ENCODE results near the gene AEBP2. TPM values are rescaled to one million over a fixed set of nuclear protein-coding genes. Genes with fewer than 3 reads are reported as not detected.
"Not testable (repeated sequence)": the region's sequence is repeated elsewhere in the genome, so short reads cannot be mapped to it uniquely, and the experiment has no call there.

AEBP2 gene
- total and polyA plus RNA-seq, 3 experiments from 2014 or later: 14.8 to 77.0 (median 73.6) TPM

GRCh38 chr12:19544353-19544752, 105.1 kb downstream of the AEBP2 start:
- no peak overlapping the region for H3K27ac ChIP-seq (ENCODE audit: low read depth, low read length)
- H3K9me3 Mint-ChIP-seq: no peaks in the 10 kb centered on the region
- no peaks in the 10 kb centered on the region for H3K9me3 ChIP-seq (ENCODE audit: low read length)
- H3K4me1 ChIP-seq (ENCODE audit: insufficient read depth, low read length): no peaks in the 10 kb centered on the region
- H3K4me3 ChIP-seq (ENCODE audit: low read length): no peak overlapping the region
- peaks cover 0 to 6% (median 5%) of the 10 kb centered on the region in 3 donors for H3K4me1 Mint-ChIP-seq
- H3K27ac Mint-ChIP-seq: no peak overlapping the region
- H3K27me3 ChIP-seq (ENCODE audit: insufficient read depth, low read length, poor library complexity, severe bottlenecking): no peaks in the 10 kb centered on the region
- H3K36me3 ChIP-seq (ENCODE audit: insufficient read depth, low read length): no peaks in the 10 kb centered on the region
- no peaks in the 10 kb centered on the region for H3K27me3 Mint-ChIP-seq
- no peak overlapping the region for H3K4me3 Mint-ChIP-seq
- peaks cover 18 to 36% (median 18%) of the 10 kb centered on the region in 3 donors for H3K36me3 Mint-ChIP-seq
- DNase-seq: no peak
- POLR2A ChIA-PET: no interaction called here
- CTCF ChIA-PET: no interaction called here

- POLR2A ChIA-PET: no interaction called here
- CTCF ChIA-PET: no interaction called here
- H3K4me1 Mint-ChIP-seq: peaks cover 0 to 6% (median 5%) of the 10 kb centered on the region in 3 donors
Measured at GRCh38 chr12:19545301-19545700, 106.0 kb downstream of the AEBP2 start.

DNA sequence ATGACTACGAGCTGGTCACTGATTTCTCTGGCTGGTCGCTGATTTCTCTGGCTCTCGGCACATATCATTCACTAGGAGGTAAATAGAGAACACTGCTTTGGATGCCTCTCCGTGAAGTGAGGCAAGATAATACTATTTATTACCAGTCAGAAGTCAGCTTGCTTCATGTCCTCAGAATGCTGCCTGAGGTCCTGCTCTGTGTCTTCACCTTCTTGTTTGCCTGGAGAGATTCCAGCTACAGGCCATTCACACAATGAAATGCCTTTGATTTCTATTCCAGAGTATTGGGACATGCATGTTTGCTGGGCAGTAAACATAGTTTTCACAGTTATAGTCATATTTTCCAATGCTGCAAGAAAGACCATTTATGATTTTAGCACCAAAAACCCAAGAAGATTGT, 106.7 kb downstream of the AEBP2 start:
- no peaks in the 10 kb centered on the region for H3K4me1 ChIP-seq (ENCODE audit: insufficient read depth, low read length)
- Mint-ChIP-seq H3K36me3 (peaks cover 18 to 26% (median 19%) of the 10 kb centered on the region in 3 donors), H3K4me3 (no peak overlapping the region), H3K4me1 (peaks cover 0 to 7% (median 5%) of the 10 kb centered on the region in 3 donors), H3K27ac (no peak overlapping the region), H3K9me3 (no peaks in the 10 kb centered on the region), H3K27me3 (no peaks in the 10 kb centered on the region)
- H3K36me3 ChIP-seq (ENCODE audit: insufficient read depth, low read length): no peaks in the 10 kb centered on the region
- no peaks in the 10 kb centered on the region for H3K27me3 ChIP-seq (ENCODE audit: insufficient read depth, low read length, poor library complexity, severe bottlenecking)
- H3K27ac ChIP-seq (ENCODE audit: low read depth, low read length): no peak overlapping the region
- H3K4me3 ChIP-seq (ENCODE audit: low read length): no peak overlapping the region
- ChIA-PET POLR2A (no interaction called here), CTCF (no interaction called here)
- H3K9me3 ChIP-seq (ENCODE audit: low read length): no peaks in the 10 kb centered on the region
- no peak for DNase-seq

More at GRCh38 chr12:19545301-19545700, 106.0 kb downstream of the AEBP2 start:
- H3K36me3 Mint-ChIP-seq: peaks cover 18 to 31% (median 18%) of the 10 kb centered on the region in 3 donors
- no peak overlapping the region for H3K27ac Mint-ChIP-seq
- H3K27ac ChIP-seq (ENCODE audit: low read depth, low read length): no peak overlapping the region
- DNase-seq: no peak
- no peaks in the 10 kb centered on the region for H3K27me3 ChIP-seq (ENCODE audit: insufficient read depth, low read length, poor library complexity, severe bottlenecking)
- H3K4me3 ChIP-seq (ENCODE audit: low read length): no peak overlapping the region
- H3K4me3 Mint-ChIP-seq: no peak overlapping the region
- H3K36me3 ChIP-seq (ENCODE audit: insufficient read depth, low read length): no peaks in the 10 kb centered on the region
- H3K27me3 Mint-ChIP-seq: no peaks in the 10 kb centered on the region
- H3K4me1 ChIP-seq (ENCODE audit: insufficient read depth, low read length): no peaks in the 10 kb centered on the region
- H3K9me3 Mint-ChIP-seq: no peaks in the 10 kb centered on the region
- H3K9me3 ChIP-seq (ENCODE audit: low read length): no peaks in the 10 kb centered on the region

DNA sequence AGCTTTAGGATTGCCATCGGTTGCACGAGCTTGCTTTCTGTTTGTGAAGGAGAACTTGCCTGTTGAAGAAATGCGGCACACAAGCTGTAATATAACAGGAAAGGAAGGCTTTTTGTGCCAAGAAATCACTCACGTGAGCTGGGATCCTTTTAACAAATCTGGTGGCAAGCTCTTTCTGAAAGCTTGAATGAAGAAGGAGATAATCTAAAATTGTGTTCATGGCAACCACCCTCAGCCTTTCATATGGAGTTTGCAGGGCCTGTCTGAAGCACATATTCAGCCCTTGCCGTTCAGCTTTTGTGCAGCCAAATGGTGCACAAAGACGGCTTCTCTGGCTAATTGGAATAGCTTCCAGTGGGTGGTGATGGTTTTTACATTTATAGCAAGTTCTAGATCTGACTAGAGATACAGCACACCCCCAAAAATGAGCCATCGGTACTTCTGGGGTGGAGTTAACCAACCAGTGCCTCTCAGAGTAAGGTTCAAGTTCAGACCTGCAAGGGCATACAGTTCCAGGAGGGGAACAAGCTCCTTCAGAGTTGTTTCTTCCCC, 107.4 kb downstream of the AEBP2 start:
- Mint-ChIP-seq H3K4me1 (peaks cover 0 to 11% (median 6%) of the 10 kb centered on the region in 3 donors), H3K9me3 (no peaks in the 10 kb centered on the region), H3K36me3 (peaks cover 16 to 19% (median 17%) of the 10 kb centered on the region in 3 donors), H3K4me3 (no peak overlapping the region), H3K27me3 (no peaks in the 10 kb centered on the region), H3K27ac (peak overlapping the region in 2 of 8 donors; percentile 44 to 70)
- ChIA-PET POLR2A (no interaction called here), CTCF (interaction anchor here (0.8 kb wide), 1 partner anchor 13 kb away, joined by 3 read pairs; no protein-coding TSS in a partner anchor)
- no peaks in the 10 kb centered on the region for H3K4me1 ChIP-seq (ENCODE audit: insufficient read depth, low read length)
- no peaks in the 10 kb centered on the region for H3K27me3 ChIP-seq (ENCODE audit: insufficient read depth, low read length, poor library complexity, severe bottlenecking)
- H3K36me3 ChIP-seq (ENCODE audit: insufficient read depth, low read length): no peaks in the 10 kb centered on the region
- H3K27ac ChIP-seq (ENCODE audit: low read depth, low read length): no peak overlapping the region
- H3K4me3 ChIP-seq (ENCODE audit: low read length): no peak overlapping the region
- H3K9me3 ChIP-seq (ENCODE audit: low read length): no peaks in the 10 kb centered on the region
- DNase-seq: no peak

GRCh38 chr12:19547271-19547671, 108.0 kb downstream of the AEBP2 start:
- no peaks in the 10 kb centered on the region for H3K36me3 ChIP-seq (ENCODE audit: insufficient read depth, low read length)
- Mint-ChIP-seq H3K36me3 (peaks cover 14 to 16% (median 16%) of the 10 kb centered on the region in 3 donors), H3K4me3 (no peak overlapping the region), H3K9me3 (no peaks in the 10 kb centered on the region), H3K27me3 (no peaks in the 10 kb centered on the region), H3K27ac (peak overlapping the region in 2 of 8 donors; percentile 52 to 70), H3K4me1 (peaks cover 5 to 14% (median 11%) of the 10 kb centered on the region in 3 donors)
- no peak for DNase-seq
- no peak overlapping the region for H3K27ac ChIP-seq (ENCODE audit: low read depth, low read length)
- H3K4me3 ChIP-seq (ENCODE audit: low read length): no peak overlapping the region
- H3K4me1 ChIP-seq (ENCODE audit: insufficient read depth, low read length): no peaks in the 10 kb centered on the region
- ChIA-PET POLR2A (no interaction called here), CTCF (interaction anchor here (0.8 kb wide), 1 partner anchor 13 kb away, joined by 3 read pairs; no protein-coding TSS in a partner anchor)
- no peaks in the 10 kb centered on the region for H3K27me3 ChIP-seq (ENCODE audit: insufficient read depth, low read length, poor library complexity, severe bottlenecking)
- no peaks in the 10 kb centered on the region for H3K9me3 ChIP-seq (ENCODE audit: low read length)

DNA sequence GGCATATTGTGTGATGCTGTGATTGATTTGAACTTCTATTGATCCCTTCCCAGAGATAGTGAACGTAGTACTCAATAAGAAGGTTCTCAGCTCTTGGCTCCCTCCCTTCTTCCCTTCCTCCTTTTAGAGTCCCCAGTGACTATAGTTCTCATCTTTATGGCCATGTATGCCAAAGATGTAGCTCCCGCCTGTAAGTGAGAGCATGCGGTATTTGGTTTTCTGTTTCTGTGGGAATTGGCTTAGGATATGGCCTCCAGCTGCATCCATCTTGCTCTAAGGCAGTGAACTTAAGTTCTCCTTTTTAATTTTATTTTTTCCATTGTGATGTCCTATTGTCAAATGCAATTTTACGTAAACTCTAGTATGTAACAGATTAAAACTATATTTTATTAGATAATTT, 109.5 kb downstream of the AEBP2 start:
- H3K4me1 ChIP-seq (ENCODE audit: insufficient read depth, low read length): no peaks in the 10 kb centered on the region
- no peaks in the 10 kb centered on the region for H3K9me3 ChIP-seq (ENCODE audit: low read length)
- Mint-ChIP-seq H3K27me3 (no peaks in the 10 kb centered on the region), H3K27ac (no peak overlapping the region), H3K36me3 (peaks cover 9 to 17% (median 12%) of the 10 kb centered on the region in 3 donors), H3K4me3 (no peak overlapping the region), H3K4me1 (peaks cover 20 to 25% (median 20%) of the 10 kb centered on the region in 3 donors), H3K9me3 (no peaks in the 10 kb centered on the region)
- no peaks in the 10 kb centered on the region for H3K27me3 ChIP-seq (ENCODE audit: insufficient read depth, low read length, poor library complexity, severe bottlenecking)
- no peak overlapping the region for H3K4me3 ChIP-seq (ENCODE audit: low read length)
- H3K36me3 ChIP-seq (ENCODE audit: insufficient read depth, low read length): no peaks in the 10 kb centered on the region
- H3K27ac ChIP-seq (ENCODE audit: low read depth, low read length): no peak overlapping the region
- POLR2A ChIA-PET: interaction anchor here (0.6 kb wide), 1 partner anchor 139 kb away, joined by 3 read pairs; no protein-coding TSS in a partner anchor
- DNase-seq: no peak
- CTCF ChIA-PET: no interaction called here

GRCh38 chr12:19550626-19551025, 111.3 kb downstream of the AEBP2 start:
- H3K9me3 Mint-ChIP-seq: no peaks in the 10 kb centered on the region
- H3K27ac Mint-ChIP-seq: no peak overlapping the region
- Histone ChIP-seq H3K4me3 (ENCODE audit: low read length) (no peak overlapping the region), H3K4me1 (ENCODE audit: insufficient read depth, low read length) (no peaks in the 10 kb centered on the region), H3K9me3 (ENCODE audit: low read length) (no peaks in the 10 kb centered on the region), H3K27ac (ENCODE audit: low read depth, low read length) (no peak overlapping the region), H3K27me3 (ENCODE audit: insufficient read depth, low read length, poor library complexity, severe bottlenecking) (no peaks in the 10 kb centered on the region), H3K36me3 (ENCODE audit: insufficient read depth, low read length) (no peaks in the 10 kb centered on the region)
- H3K27me3 Mint-ChIP-seq: no peaks in the 10 kb centered on the region
- DNase-seq: no peak
- ChIA-PET POLR2A (no interaction called here), CTCF (no interaction called here)
- H3K4me1 Mint-ChIP-seq: peaks cover 20 to 29% (median 20%) of the 10 kb centered on the region in 3 donors
- H3K36me3 Mint-ChIP-seq: peaks cover 4 to 10% (median 10%) of the 10 kb centered on the region in 3 donors
- no peak overlapping the region for H3K4me3 Mint-ChIP-seq

DNA sequence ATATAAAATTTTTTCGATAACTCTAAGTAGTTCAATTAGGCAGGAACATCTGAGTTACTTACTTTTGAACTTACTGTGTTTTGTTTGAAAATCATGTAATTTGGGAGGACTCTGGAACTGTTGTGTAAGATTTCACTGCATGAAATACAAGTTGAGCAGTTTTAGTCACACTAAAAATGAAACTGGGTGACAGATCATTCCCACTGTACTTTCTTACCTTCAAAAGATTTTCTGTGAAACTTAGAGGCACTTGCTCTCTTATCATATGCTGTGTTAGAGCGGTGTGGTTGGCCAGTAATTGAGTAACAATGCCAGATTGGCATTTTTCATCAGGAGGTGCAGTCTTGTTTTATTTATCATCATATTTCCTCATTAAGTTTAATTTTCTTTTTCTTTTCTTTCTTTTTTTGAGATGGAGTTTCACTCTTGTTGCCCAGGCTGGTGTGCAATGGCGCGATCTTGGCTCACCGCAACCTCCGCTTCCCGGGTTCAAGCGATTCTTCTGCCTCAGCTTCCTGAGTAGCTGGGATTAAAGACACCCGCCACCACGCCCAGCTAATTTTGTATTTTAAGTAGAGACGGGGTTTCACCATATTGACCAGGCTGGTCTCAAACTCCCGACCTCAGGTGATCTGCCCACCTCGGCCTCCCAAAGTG, 113.3 kb downstream of the AEBP2 start:
- POLR2A ChIA-PET: interaction anchor here (0.7 kb wide), 1 partner anchor 23 kb away, joined by 3 read pairs; no protein-coding TSS in a partner anchor
- Mint-ChIP-seq H3K4me3 (peak overlapping the region; percentile 70 to 93 (median 73)), H3K36me3 (peaks cover 10 to 16% (median 15%) of the 10 kb centered on the region in 3 donors), H3K4me1 (peaks cover 20 to 29% (median 20%) of the 10 kb centered on the region in 3 donors), H3K27ac (peak overlapping the region in 7 of 8 donors; percentile 16 to 82 (median 69))
- H3K4me3 ChIP-seq (ENCODE audit: low read length); CTCF ChIA-PET; H3K4me1 ChIP-seq (ENCODE audit: insufficient read depth, low read length); DNase-seq; H3K27me3 Mint-ChIP-seq; H3K9me3 Mint-ChIP-seq; H3K9me3 ChIP-seq (ENCODE audit: low read length); H3K27ac ChIP-seq (ENCODE audit: low read depth, low read length); H3K36me3 ChIP-seq (ENCODE audit: insufficient read depth, low read length); H3K27me3 ChIP-seq (ENCODE audit: insufficient read depth, low read length, poor library complexity, severe bottlenecking): not testable (repeated sequence)

Measured in CD8-positive, alpha-beta memory T cell (primary cell).